ENCODE data around the gene TXLNG. TPM values are rescaled to one million over a fixed set of nuclear protein-coding genes. Genes with fewer than 3 reads are reported as not detected.

TXLNG gene
- total RNA-seq, 1 experiment from 2014 or later: 10.2 TPM

- TF ChIP-seq SIN3A (IDR thresholded peaks at IDR 0.05; ENCODE audit: borderline replicate concordance, insufficient read depth, low read depth, low read length): no peak
- no peak for TF ChIP-seq POLR2AphosphoS5 (IDR thresholded peaks at IDR 0.05; ENCODE audit: low read depth, low read length)
- peak; percentile 91 for TF ChIP-seq CTCF (IDR thresholded peaks at IDR 0.05)
- no peak for TF ChIP-seq REST (IDR thresholded peaks at IDR 0.05; ENCODE audit: insufficient read depth in 1 of 2, low read depth in 2 of 2, low read length in 1 of 2)
- no peak for TF ChIP-seq TCF7L2 (IDR thresholded peaks at IDR 0.05; ENCODE audit: low read depth, low read length)
- ATAC-seq (peak; percentile 91), DNase-seq (ENCODE audit: low read depth, low spot score) (no peak)
- Histone ChIP-seq H3K27me3 (ENCODE audit: control insufficient read depth, insufficient read depth, low read length) (no peaks in the 10 kb centered on the region), H3K4me3 (ENCODE audit: low read depth in 2 of 2, low read length in 2 of 2) (no peak overlapping the region), H3K9me3 (ENCODE audit: control insufficient read depth, insufficient read depth, low read depth, low read length) (no peaks in the 10 kb centered on the region), H3K4me1 (ENCODE audit: control insufficient read depth, insufficient read depth, low read length) (no peaks in the 10 kb centered on the region), H3K27ac (ENCODE audit: low read length) (no peak overlapping the region), H3K36me3 (ENCODE audit: control insufficient read depth, insufficient read depth, low read length) (no peaks in the 10 kb centered on the region)
- intact Hi-C loops (cut with micrococcal nuclease; ENCODE audit: unreplicated experiment) (no loop called here), in situ Hi-C loops (cut with HindIII; ENCODE audit: low pct_unique_long_range_greater_than_20kb, low sequenced_read_pairs) (no loop called here)
- ChIA-PET POLR2A (no interaction called here), CTCF (no interaction called here)
- BruUV-seq (replicated peaks): no TSS peak
Observed at GRCh38 chrX:16892504-16893362, 106.5 kb downstream of the TXLNG start.

Other genes starting within 250 kb of the TXLNG start
- gene S100G, start 136.3 kb upstream of the TXLNG start, total RNA-seq (2021; ENCODE audit: unreplicated experiment): not detected
- gene CTPS2, start 73.8 kb upstream of the TXLNG start, total RNA-seq (2021; ENCODE audit: unreplicated experiment): 3.8 TPM
- 23.4 TPM for gene SYAP1, start 66.9 kb upstream of the TXLNG start, total RNA-seq (2021; ENCODE audit: unreplicated experiment)
- 95.8 TPM for gene RBBP7, start 83.9 kb downstream of the TXLNG start, total RNA-seq (2021; ENCODE audit: unreplicated experiment)
- 4.5 TPM for gene REPS2, start 160.2 kb downstream of the TXLNG start, total RNA-seq (2021; ENCODE audit: unreplicated experiment)

Measured in Panc1 (cell line).